Loucy (cell line): ENCODE data around the gene FBLIM1.

ENCODE experiments used
- H2AFZ ChIP-seq: fragments of 200-600 bp; sonication (generic); 2 replicates; pipeline ENCODE4 v1.6.0; 2016; ENCODE audit warnings: antibody characterized with exemption, mild to moderate bottlenecking, low read length, moderate library complexity
- H3F3A ChIP-seq: fragments of 200-600 bp; 2 replicates; pipeline ENCODE4 v1.6.0; 2016; ENCODE audit warnings: antibody characterized with exemption, low read depth, mild to moderate bottlenecking
- H3K27me3 ChIP-seq: fragments of 200-600 bp; sonication (generic); 2 replicates; pipeline ENCODE4 v1.6.1; 2014; ENCODE audit warnings: low read length, mild to moderate bottlenecking; ENCODE audit not compliant: insufficient read depth, poor library complexity, severe bottlenecking
- H3K36me3 ChIP-seq: fragments of 200-600 bp; sonication (generic); 2 replicates; pipeline ENCODE4 v1.6.1; 2016; ENCODE audit warnings: low read length; ENCODE audit not compliant: insufficient read depth
- H3K4me1 ChIP-seq: fragments of 200-600 bp; sonication (generic); 2 replicates; pipeline ENCODE4 v1.5.1; 2014; ENCODE audit warnings: low read length, mild to moderate bottlenecking; ENCODE audit not compliant: insufficient read depth, poor library complexity, severe bottlenecking
- H3K4me2 ChIP-seq: fragments of 200-600 bp; sonication (generic); 2 replicates; pipeline ENCODE4 v1.6.0; 2014; ENCODE audit warnings: antibody characterized with exemption, low read length, low read depth, mild to moderate bottlenecking; ENCODE audit not compliant: poor library complexity, severe bottlenecking
- H3K4me3 ChIP-seq: fragments of 200-600 bp; sonication (generic); 2 replicates; pipeline ENCODE4 v1.5.1; 2014; ENCODE audit warnings: low read length, mild to moderate bottlenecking, mixed read lengths; ENCODE audit not compliant: poor library complexity, severe bottlenecking
- H3K79me2 ChIP-seq: fragments of 200-600 bp; sonication (generic); 2 replicates; pipeline ENCODE4 v1.6.1; 2014; ENCODE audit warnings: low read length; ENCODE audit not compliant: insufficient read depth
- H3K9ac ChIP-seq: fragments of 200-600 bp; sonication (generic); 2 replicates; pipeline ENCODE4 v1.6.0; 2014; ENCODE audit warnings: mild to moderate bottlenecking, low read depth, low read length, moderate library complexity; ENCODE audit not compliant: poor library complexity, severe bottlenecking
- H3K9me2 ChIP-seq: fragments of 200-600 bp; sonication (generic); replicated peaks from 2 replicates; pipeline ENCODE4 v1.6.1; 2016; ENCODE audit warnings: low read depth, low read length, mixed read lengths
- H3K9me3 ChIP-seq: fragments of 200-600 bp; sonication (generic); 2 replicates; pipeline ENCODE4 v1.6.1; 2014; ENCODE audit warnings: mild to moderate bottlenecking, antibody characterized with exemption, low read length, low read depth; ENCODE audit not compliant: insufficient read depth
- H4K20me1 ChIP-seq: fragments of 200-600 bp; sonication (generic); 2 replicates; pipeline ENCODE4 v1.6.0; 2014; ENCODE audit warnings: antibody characterized with exemption, low read length, mild to moderate bottlenecking; ENCODE audit not compliant: insufficient read depth, poor library complexity, severe bottlenecking
- CTCF ChIP-seq: fragments of 200-600 bp; sonication (generic); conservative IDR thresholded peaks from 2 replicates; pipeline ENCODE4 v1.5.1; 2014; ENCODE audit warnings: mild to moderate bottlenecking, antibody characterized with exemption, low read length
- EZH2phosphoT487 ChIP-seq: fragments of 200-600 bp; IDR thresholded peaks from 2 replicates; pipeline ENCODE4 v1.6.1; 2018; ENCODE audit warnings: antibody characterized with exemption, mild to moderate bottlenecking, moderate library complexity, borderline replicate concordance

The FBLIM1 gene

GRCh38 chr1:15757575-15758342 lies 836 bp upstream of the FBLIM1 start:
- H3K79me2 ChIP-seq: no peaks in the 10 kb centered on the region
- no peak overlapping the region for H3K4me3 ChIP-seq
- H3K9me2 ChIP-seq: no peaks in the 10 kb centered on the region
- no peaks in the 10 kb centered on the region for H3F3A ChIP-seq
- H3K36me3 ChIP-seq: no peaks in the 10 kb centered on the region
- no peaks in the 10 kb centered on the region for H4K20me1 ChIP-seq
- no peaks in the 10 kb centered on the region for H3K27me3 ChIP-seq
- no peak overlapping the region for H3K9ac ChIP-seq
- no peaks in the 10 kb centered on the region for H3K9me3 ChIP-seq
- H3K4me1 ChIP-seq: no peaks in the 10 kb centered on the region
- H3K4me2 ChIP-seq: no peak overlapping the region
- TF ChIP-seq CTCF (no peak), EZH2phosphoT487 (no peak)
- H2AFZ ChIP-seq: no peak overlapping the region

- H3K9ac ChIP-seq: no peak overlapping the region
- H3K9me3 ChIP-seq: no peaks in the 10 kb centered on the region
- no peaks in the 10 kb centered on the region for H3K9me2 ChIP-seq
- H3K27me3 ChIP-seq: no peaks in the 10 kb centered on the region
- no peak overlapping the region for H3K4me3 ChIP-seq
- no peaks in the 10 kb centered on the region for H4K20me1 ChIP-seq
- H3K4me2 ChIP-seq: no peak overlapping the region
- no peak overlapping the region for H2AFZ ChIP-seq
- H3K36me3 ChIP-seq: no peaks in the 10 kb centered on the region
- no peaks in the 10 kb centered on the region for H3F3A ChIP-seq
- no peaks in the 10 kb centered on the region for H3K79me2 ChIP-seq
- TF ChIP-seq EZH2phosphoT487 (no peak), CTCF (no peak)
- no peaks in the 10 kb centered on the region for H3K4me1 ChIP-seq
Observed at GRCh38 chr1:15758953-15759661, 512 bp downstream of the FBLIM1 start.

- H3K79me2 ChIP-seq: no peaks in the 10 kb centered on the region
- H3K4me1 ChIP-seq: no peaks in the 10 kb centered on the region
- no peaks in the 10 kb centered on the region for H3K27me3 ChIP-seq
- no peaks in the 10 kb centered on the region for H3K9me3 ChIP-seq
- no peaks in the 10 kb centered on the region for H3K9me2 ChIP-seq
- no peaks in the 10 kb centered on the region for H4K20me1 ChIP-seq
- no peak overlapping the region for H3K9ac ChIP-seq
- TF ChIP-seq EZH2phosphoT487 (no peak), CTCF (no peak)
- H3K4me3 ChIP-seq: no peak overlapping the region
- no peak overlapping the region for H3K4me2 ChIP-seq
- no peaks in the 10 kb centered on the region for H3K36me3 ChIP-seq
- no peak overlapping the region for H2AFZ ChIP-seq
- H3F3A ChIP-seq: no peaks in the 10 kb centered on the region
Observed at GRCh38 chr1:15760520-15761211, 2.1 kb downstream of the FBLIM1 start.
